Measurements from ENCODE around the gene FGF21. TPM values are rescaled to one million over a fixed set of nuclear protein-coding genes. Genes with fewer than 3 reads are reported as not detected.

FGF21 gene, protein sequence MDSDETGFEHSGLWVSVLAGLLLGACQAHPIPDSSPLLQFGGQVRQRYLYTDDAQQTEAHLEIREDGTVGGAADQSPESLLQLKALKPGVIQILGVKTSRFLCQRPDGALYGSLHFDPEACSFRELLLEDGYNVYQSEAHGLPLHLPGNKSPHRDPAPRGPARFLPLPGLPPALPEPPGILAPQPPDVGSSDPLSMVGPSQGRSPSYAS
- not detected in 2 replicates for total RNA-seq

GRCh38 chr19:48755084-48755641 is at the start of gene FGF21:
TSS of gene FGF21 (plus strand) at chr19:48755524. CDS start at chr19:48756237, 713 bp downstream.

DNA sequence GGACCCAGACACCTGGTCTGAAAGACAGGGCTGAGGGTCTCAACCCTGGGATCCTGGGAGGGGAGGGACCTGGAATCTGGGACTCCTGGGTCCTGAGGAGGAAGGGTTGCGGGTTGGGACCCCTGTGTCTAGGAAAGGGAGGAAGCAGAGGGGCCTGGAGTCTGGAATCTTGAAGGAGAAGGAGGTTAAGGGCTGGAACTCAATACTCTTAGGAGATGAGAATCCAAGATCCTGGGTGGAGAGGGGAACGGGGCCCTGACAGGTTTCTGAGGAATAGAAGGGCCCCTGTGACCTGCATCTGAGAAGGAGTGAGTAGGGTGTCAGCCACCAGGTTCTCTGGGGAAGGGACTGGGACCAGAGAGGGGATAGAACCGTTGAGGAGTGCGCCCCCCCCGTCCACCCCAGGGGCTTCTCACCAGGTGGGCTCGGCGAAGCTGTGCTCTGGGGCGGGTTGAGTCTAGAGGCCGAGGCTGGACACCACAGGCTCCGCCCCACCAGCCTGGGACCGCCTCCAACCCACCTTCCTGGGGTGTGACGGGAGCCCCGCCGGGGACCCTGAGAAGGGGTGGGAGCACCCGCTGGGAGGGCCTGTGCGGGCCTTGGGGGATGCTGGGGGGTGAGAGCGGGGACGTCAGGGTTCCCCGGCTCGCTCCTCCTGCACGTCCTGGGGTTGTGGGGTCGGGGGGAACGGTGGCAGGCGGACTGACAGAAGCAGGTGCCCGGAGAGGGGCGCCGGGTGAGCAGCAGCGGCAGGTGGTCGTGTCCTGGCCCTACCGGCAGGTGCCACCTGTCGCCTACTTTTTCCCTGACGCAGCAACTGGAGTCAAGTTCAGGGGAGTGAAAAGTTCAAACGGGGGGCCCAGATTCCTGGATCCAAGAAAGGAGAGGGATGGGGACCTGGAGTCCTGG is 35.8 kb upstream of the FGF21 start, which contains the start of gene MAMSTR:
Gene MAMSTR, minus strand, starts transcription at position 463 of the 909 bp plus-strand sequence. CDS start 694 bp downstream, outside the sequence.

GRCh38 chr19:48740164-48740972 is 15.0 kb upstream of the FGF21 start, which contains the start of gene RASIP1:
TSS of gene RASIP1 (minus strand) at chr19:48740610. CDS start at chr19:48740282, 328 bp downstream.

DNA sequence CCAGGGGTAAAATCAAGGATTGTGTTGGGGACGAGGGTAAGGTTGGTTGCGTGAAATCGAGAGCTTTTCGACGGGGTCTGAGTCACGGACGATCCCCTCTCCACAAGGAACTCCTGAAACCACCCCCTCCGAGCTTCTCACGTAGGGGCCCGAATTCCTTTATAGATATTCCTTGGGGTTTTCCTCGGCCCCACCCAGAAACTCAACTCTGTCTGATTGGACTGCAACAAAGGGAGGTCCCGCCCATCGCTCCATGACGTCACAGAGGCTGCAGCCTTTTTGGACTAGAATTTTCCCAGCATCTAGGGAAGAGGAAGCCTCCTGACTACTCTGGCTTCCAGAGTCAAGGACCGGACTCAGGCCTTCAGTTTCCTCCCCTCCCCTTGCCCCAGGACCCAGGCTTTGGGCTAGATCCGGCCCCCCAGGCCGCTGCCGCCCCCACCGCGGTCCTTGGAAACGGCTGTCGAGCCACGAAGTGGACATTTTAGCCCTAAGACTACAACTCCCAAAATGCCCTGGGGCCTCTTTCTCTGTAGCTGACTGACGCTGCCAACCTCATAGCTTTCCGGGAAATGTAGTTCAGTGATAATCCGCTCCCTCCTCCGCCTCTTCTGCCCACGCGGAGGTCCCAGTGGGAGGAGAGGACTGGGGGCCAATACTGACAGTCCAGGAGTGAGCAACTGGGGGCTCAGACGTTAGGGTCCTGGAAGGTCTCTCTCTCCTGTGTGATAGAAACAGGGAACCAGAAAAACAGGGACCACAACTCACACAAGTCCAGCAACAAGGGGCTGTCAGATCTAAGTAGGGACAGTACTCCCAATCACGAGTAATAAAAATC is 8.4 kb upstream of the FGF21 start, which contains the start of gene IZUMO1:
Gene IZUMO1, minus strand, starts transcription at position 172 of the 838 bp plus-strand sequence. CDS start 1,050 bp downstream, outside the sequence.

DNA sequence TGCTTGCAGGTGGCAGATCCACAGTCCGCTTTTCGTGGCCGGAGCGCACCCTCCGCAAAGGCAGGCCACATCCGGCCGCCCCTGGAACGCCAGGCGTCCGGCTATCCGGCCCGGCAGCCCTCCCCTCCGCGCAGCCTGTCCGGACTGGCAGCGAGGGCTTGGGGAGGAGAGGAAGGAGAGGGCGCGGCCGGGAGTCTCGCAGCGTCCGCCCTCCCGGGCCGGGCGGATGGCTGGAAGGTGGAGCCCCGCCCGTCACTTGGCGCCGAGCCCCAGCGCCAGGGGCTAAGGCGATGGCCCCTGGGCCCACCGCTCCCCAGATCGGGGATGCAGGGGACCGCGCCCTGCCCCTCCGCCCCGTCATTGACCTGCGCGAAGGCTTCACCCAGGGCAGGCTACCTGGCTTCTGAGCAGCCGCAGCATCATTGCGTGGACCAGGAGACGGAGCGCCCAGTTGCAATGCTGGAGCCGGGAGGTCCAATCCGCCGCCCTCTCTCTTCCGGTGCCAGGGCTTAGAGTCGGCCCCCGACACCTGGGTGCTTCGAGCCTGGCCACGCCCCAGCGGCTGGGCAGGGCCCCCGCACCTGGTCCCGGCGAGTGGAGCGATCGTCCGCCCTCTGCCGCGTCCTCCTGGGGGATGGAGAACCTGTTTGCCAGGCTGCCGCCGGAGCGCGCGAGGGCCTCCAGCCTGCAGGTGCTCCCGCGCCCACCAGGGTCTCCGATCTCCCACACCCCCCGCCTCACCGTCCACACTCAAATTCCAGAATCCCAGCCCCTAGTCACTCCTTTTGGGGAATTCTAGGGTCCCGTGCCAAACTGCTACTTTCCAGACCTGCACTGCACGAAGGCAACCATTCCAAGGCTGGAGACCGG is 2.6 kb upstream of the FGF21 start, which contains the start of gene FUT1:
Gene FUT1, minus strand, starts transcription at position 146 of the 870 bp plus-strand sequence. CDS start 1,360 bp downstream, outside the sequence.

Other genes with a start within 250 kb of the FGF21 start
- 2.8 and 3.7 TPM in 2 replicates for gene LMTK3, start 243.7 kb upstream of the FGF21 start, total RNA-seq
- 1.5 and 1.6 TPM in 2 replicates for gene SULT2B1, start 203.4 kb upstream of the FGF21 start, total RNA-seq
- not detected in 2 replicates for gene SPACA4, start 148.8 kb upstream of the FGF21 start, total RNA-seq
- gene FAM83E, start 140.4 kb upstream of the FGF21 start, total RNA-seq: 0.08 and 0.23 TPM in 2 replicates
- 2,779 and 2,974 TPM in 2 replicates for gene RPL18, start 136.3 kb upstream of the FGF21 start, total RNA-seq
- 8.7 and 10.3 TPM in 2 replicates for gene SPHK2, start 136.0 kb upstream of the FGF21 start, total RNA-seq
- 3.0 and 10.3 TPM in 2 replicates for gene DBP, start 118.1 kb upstream of the FGF21 start, total RNA-seq
- gene CA11, start 109.3 kb upstream of the FGF21 start, total RNA-seq: 1.2 and 1.6 TPM in 2 replicates
- gene NTN5, start 82.5 kb upstream of the FGF21 start, total RNA-seq: not detected in 2 replicates
- 1.4 and 4.8 TPM in 2 replicates for gene FUT2, start 59.6 kb upstream of the FGF21 start, total RNA-seq
- gene MAMSTR, start 35.8 kb upstream of the FGF21 start, total RNA-seq: 0.39 and 0.72 TPM in 2 replicates
- gene RASIP1, start 14.9 kb upstream of the FGF21 start, total RNA-seq: 17.6 and 25.1 TPM in 2 replicates
- gene IZUMO1, start 8.6 kb upstream of the FGF21 start, total RNA-seq: 0.04 and 0.23 TPM in 2 replicates
- 7.3 and 11.6 TPM in 2 replicates for gene FUT1, start 2.9 kb upstream of the FGF21 start, total RNA-seq
- gene BCAT2, start 55.5 kb downstream of the FGF21 start, total RNA-seq: 63.9 and 77.8 TPM in 2 replicates
- gene HSD17B14, start 81.0 kb downstream of the FGF21 start, total RNA-seq: 0.23 and 1.2 TPM in 2 replicates
- 7.4 and 11.0 TPM in 2 replicates for gene PLEKHA4, start 113.1 kb downstream of the FGF21 start, total RNA-seq
- gene PPP1R15A, start 116.9 kb downstream of the FGF21 start, total RNA-seq: 22.4 and 61.8 TPM in 2 replicates
- gene TULP2, start 143.2 kb downstream of the FGF21 start, total RNA-seq: not detected in 2 replicates
- gene NUCB1, start 144.8 kb downstream of the FGF21 start, total RNA-seq: 214 and 343 TPM in 2 replicates
- gene DHDH, start 178.2 kb downstream of the FGF21 start, total RNA-seq: 0.11 and 1.2 TPM in 2 replicates
- gene BAX, start 199.4 kb downstream of the FGF21 start, total RNA-seq: 92.1 and 106 TPM in 2 replicates
- 713 and 910 TPM in 2 replicates for gene FTL, start 209.8 kb downstream of the FGF21 start, total RNA-seq
- gene GYS1, start 237.8 kb downstream of the FGF21 start, total RNA-seq: 46.7 and 54.8 TPM in 2 replicates
- gene RUVBL2, start 238.4 kb downstream of the FGF21 start, total RNA-seq: 231 and 392 TPM in 2 replicates